Renal cortical epithelial cell (primary cell): ENCODE results near the gene ITGA8. TPM values are rescaled to one million over a fixed set of nuclear protein-coding genes. Genes with fewer than 3 reads are reported as not detected.
"Not testable (repeated sequence)": the region's sequence is repeated elsewhere in the genome, so short reads cannot be mapped to it uniquely, and the experiment has no call there.

Source experiments
- DNase-seq: peaks from one replicate; pipeline ENCODE4 v3.0.0-alpha.2; 2011; ENCODE audit warnings: low read depth
- total RNA-seq: library from RNA; depleted of rRNA; stranded (reverse); fragments of >200 nt; gene quantifications from 2 replicates; pipeline ENCODE4 v1.2.3, GENCODE V29; 2014

ITGA8 gene
- under 0.01 and 0.05 TPM in 2 replicates for total RNA-seq

- DNase-seq: no peak
Observed at GRCh38 chr10:15719899-15720634, at the start of gene ITGA8. Gene ITGA8 (minus strand): TSS chr10:15719922. CDS start chr10:15719771, 151 bp downstream.

- no peak for DNase-seq
Observed at GRCh38 chr10:15764892-15765454, 45.3 kb upstream of the ITGA8 start.

- DNase-seq: no peak
Observed at GRCh38 chr10:15763006-15763405, 43.3 kb upstream of the ITGA8 start.

GRCh38 chr10:15762239-15762638 lies 42.5 kb upstream of the ITGA8 start:
- DNase-seq: not testable (repeated sequence)

- DNase-seq: not testable (repeated sequence)
Observed at GRCh38 chr10:15761224-15761623, 41.5 kb upstream of the ITGA8 start.

GRCh38 chr10:15760681-15761080 lies 41.0 kb upstream of the ITGA8 start:
- no peak for DNase-seq

GRCh38 chr10:15759265-15759664 lies 39.5 kb upstream of the ITGA8 start:
- no peak for DNase-seq

- no peak for DNase-seq
Observed at GRCh38 chr10:15758618-15759017, 38.9 kb upstream of the ITGA8 start.

GRCh38 chr10:15754937-15755336 lies 35.2 kb upstream of the ITGA8 start:
- DNase-seq: no peak

- DNase-seq: no peak
Observed at GRCh38 chr10:15751046-15751445, 31.3 kb upstream of the ITGA8 start.

- no peak for DNase-seq
Observed at GRCh38 chr10:15748126-15748525, 28.4 kb upstream of the ITGA8 start.

GRCh38 chr10:15747632-15748031 lies 27.9 kb upstream of the ITGA8 start:
- no peak for DNase-seq

GRCh38 chr10:15745751-15746150 lies 26.0 kb upstream of the ITGA8 start:
- DNase-seq: no peak

- peak; percentile 56 for DNase-seq
Observed at GRCh38 chr10:15744217-15744865, 24.6 kb upstream of the ITGA8 start.

GRCh38 chr10:15743443-15743842 lies 23.7 kb upstream of the ITGA8 start:
- DNase-seq: no peak

GRCh38 chr10:15742836-15743235 lies 23.1 kb upstream of the ITGA8 start:
- no peak for DNase-seq

- DNase-seq: no peak
Observed at GRCh38 chr10:15742102-15742501, 22.4 kb upstream of the ITGA8 start.

- DNase-seq: no peak
Observed at GRCh38 chr10:15741581-15741980, 21.9 kb upstream of the ITGA8 start.

- DNase-seq: no peak
Observed at GRCh38 chr10:15740261-15740660, 20.5 kb upstream of the ITGA8 start.

GRCh38 chr10:15739254-15739970 lies 19.7 kb upstream of the ITGA8 start:
- DNase-seq: no peak

- no peak for DNase-seq
Observed at GRCh38 chr10:15738270-15738925, 18.7 kb upstream of the ITGA8 start.

GRCh38 chr10:15737656-15738055 lies 17.9 kb upstream of the ITGA8 start:
- DNase-seq: no peak
